HUES48 (cell line): ENCODE measurements around the gene SLC4A4.

Experiments used
- H3K27ac ChIP-seq: one replicate; pipeline ENCODE4 v1.7.0; 2013; ENCODE audit warnings: low read depth, low read length, inconsistent platforms
- H3K27me3 ChIP-seq: 2 replicates; pipeline ENCODE4 v1.6.1; 2013; ENCODE audit warnings: mild to moderate bottlenecking, low read length; ENCODE audit not compliant: control insufficient read depth, insufficient read depth
- H3K36me3 ChIP-seq: 2 replicates; pipeline ENCODE4 v1.6.1; 2013; ENCODE audit warnings: low read length; ENCODE audit not compliant: control insufficient read depth, insufficient read depth
- H3K4me1 ChIP-seq: 2 replicates; pipeline ENCODE4 v1.6.1; 2013; ENCODE audit warnings: mild to moderate bottlenecking, low read length; ENCODE audit not compliant: control insufficient read depth, insufficient read depth
- H3K4me3 ChIP-seq: 2 replicates; pipeline ENCODE4 v1.5.1; 2013; ENCODE audit warnings: mild to moderate bottlenecking, low read depth, low read length
- H3K9ac ChIP-seq: 2 replicates; pipeline ENCODE4 v1.6.1; 2013; ENCODE audit warnings: mild to moderate bottlenecking, low read depth, low read length, moderate library complexity
- H3K9me3 ChIP-seq: 2 replicates; pipeline ENCODE4 v1.6.1; 2013; ENCODE audit warnings: low read length; ENCODE audit not compliant: control insufficient read depth, insufficient read depth

SLC4A4 gene

GRCh38 chr4:71469541-71469940 is 130.7 kb downstream of the SLC4A4 start:
- Histone ChIP-seq H3K36me3 (no peaks in the 10 kb centered on the region), H3K9ac (no peak overlapping the region), H3K4me3 (no peak overlapping the region), H3K27me3 (no peaks in the 10 kb centered on the region), H3K27ac (no peak overlapping the region), H3K9me3 (no peaks in the 10 kb centered on the region), H3K4me1 (no peaks in the 10 kb centered on the region)

- H3K27ac ChIP-seq: no peak overlapping the region
- no peaks in the 10 kb centered on the region for H3K9me3 ChIP-seq
- no peak overlapping the region for H3K4me3 ChIP-seq
- no peaks in the 10 kb centered on the region for H3K4me1 ChIP-seq
- no peak overlapping the region for H3K9ac ChIP-seq
- no peaks in the 10 kb centered on the region for H3K36me3 ChIP-seq
- H3K27me3 ChIP-seq: no peaks in the 10 kb centered on the region
Measured at GRCh38 chr4:71470524-71470923, 131.7 kb downstream of the SLC4A4 start.

- Histone ChIP-seq H3K9me3 (no peaks in the 10 kb centered on the region), H3K27ac (no peak overlapping the region), H3K36me3 (no peaks in the 10 kb centered on the region), H3K4me3 (no peak overlapping the region), H3K9ac (no peak overlapping the region), H3K27me3 (no peaks in the 10 kb centered on the region), H3K4me1 (no peaks in the 10 kb centered on the region)
Measured at GRCh38 chr4:71472946-71473345, 134.1 kb downstream of the SLC4A4 start.

GRCh38 chr4:71473541-71474240 is 134.9 kb downstream of the SLC4A4 start:
- no peak overlapping the region for H3K4me3 ChIP-seq
- H3K27me3 ChIP-seq: no peaks in the 10 kb centered on the region
- no peaks in the 10 kb centered on the region for H3K9me3 ChIP-seq
- H3K27ac ChIP-seq: no peak overlapping the region
- no peaks in the 10 kb centered on the region for H3K4me1 ChIP-seq
- H3K9ac ChIP-seq: no peak overlapping the region
- H3K36me3 ChIP-seq: no peaks in the 10 kb centered on the region

GRCh38 chr4:71474731-71475130 is 135.9 kb downstream of the SLC4A4 start:
- H3K36me3 ChIP-seq: no peaks in the 10 kb centered on the region
- H3K27me3 ChIP-seq: no peaks in the 10 kb centered on the region
- no peak overlapping the region for H3K9ac ChIP-seq
- H3K27ac ChIP-seq: no peak overlapping the region
- no peaks in the 10 kb centered on the region for H3K4me1 ChIP-seq
- no peak overlapping the region for H3K4me3 ChIP-seq
- no peaks in the 10 kb centered on the region for H3K9me3 ChIP-seq

GRCh38 chr4:71476240-71476639 is 137.4 kb downstream of the SLC4A4 start:
- no peak overlapping the region for H3K4me3 ChIP-seq
- H3K27me3 ChIP-seq: no peaks in the 10 kb centered on the region
- no peaks in the 10 kb centered on the region for H3K4me1 ChIP-seq
- H3K27ac ChIP-seq: no peak overlapping the region
- no peak overlapping the region for H3K9ac ChIP-seq
- H3K36me3 ChIP-seq: no peaks in the 10 kb centered on the region
- H3K9me3 ChIP-seq: no peaks in the 10 kb centered on the region

GRCh38 chr4:71486550-71487343 is 147.9 kb downstream of the SLC4A4 start:
- Histone ChIP-seq H3K27me3 (no peaks in the 10 kb centered on the region), H3K27ac (no peak overlapping the region), H3K9ac (no peak overlapping the region), H3K4me1 (0 out of 2 replicates have a peak, but pooled peaks cover 4% of the 10 kb centered on the region), H3K36me3 (no peaks in the 10 kb centered on the region), H3K4me3 (no peak overlapping the region), H3K9me3 (no peaks in the 10 kb centered on the region)

- Histone ChIP-seq H3K27me3 (no peaks in the 10 kb centered on the region), H3K27ac (no peak overlapping the region), H3K36me3 (no peaks in the 10 kb centered on the region), H3K4me1 (0 out of 2 replicates have a peak, but pooled peaks cover 4% of the 10 kb centered on the region), H3K9me3 (no peaks in the 10 kb centered on the region), H3K9ac (no peak overlapping the region), H3K4me3 (no peak overlapping the region)
Measured at GRCh38 chr4:71487344-71487920, 148.6 kb downstream of the SLC4A4 start.

- Histone ChIP-seq H3K9me3 (no peaks in the 10 kb centered on the region), H3K9ac (no peak overlapping the region), H3K36me3 (no peaks in the 10 kb centered on the region), H3K4me3 (no peak overlapping the region), H3K27me3 (no peaks in the 10 kb centered on the region), H3K4me1 (no peaks in the 10 kb centered on the region), H3K27ac (no peak overlapping the region)
Measured at GRCh38 chr4:71494539-71494938, 155.7 kb downstream of the SLC4A4 start.

GRCh38 chr4:71495454-71495853 is 156.6 kb downstream of the SLC4A4 start:
- no peak overlapping the region for H3K4me3 ChIP-seq
- H3K9ac ChIP-seq: no peak overlapping the region
- no peaks in the 10 kb centered on the region for H3K27me3 ChIP-seq
- H3K27ac ChIP-seq: no peak overlapping the region
- H3K36me3 ChIP-seq: no peaks in the 10 kb centered on the region
- no peaks in the 10 kb centered on the region for H3K9me3 ChIP-seq
- no peaks in the 10 kb centered on the region for H3K4me1 ChIP-seq

GRCh38 chr4:71497078-71497477 is 158.3 kb downstream of the SLC4A4 start:
- Histone ChIP-seq H3K4me3 (no peak overlapping the region), H3K9ac (no peak overlapping the region), H3K27ac (no peak overlapping the region), H3K27me3 (no peaks in the 10 kb centered on the region), H3K4me1 (no peaks in the 10 kb centered on the region), H3K36me3 (no peaks in the 10 kb centered on the region), H3K9me3 (no peaks in the 10 kb centered on the region)
